ENCODE results near the gene LRSAM1.

Gene LRSAM1

GRCh38 chr9:127525401-127526188 is 74.3 kb downstream of the LRSAM1 start:
- Histone ChIP-seq H4K20me1 (ENCODE audit: insufficient read depth, low read length) (no peaks in the 10 kb centered on the region), H2AFZ (ENCODE audit: low read depth, low read length) (no peak overlapping the region), H3K27ac (ENCODE audit: low read length) (no peak overlapping the region), H3K9me3 (ENCODE audit: insufficient read depth, low read length, severe bottlenecking) (peaks cover 13% of the 10 kb centered on the region), H3K4me3 (ENCODE audit: low read depth in 1 of 2, low read length in 2 of 2) (no peak overlapping the region), H3K4me2 (ENCODE audit: insufficient read depth, low read length) (no peak overlapping the region), H3K36me3 (ENCODE audit: insufficient read depth, low read length) (no peaks in the 10 kb centered on the region), H3K27me3 (ENCODE audit: insufficient read depth, low read length, poor library complexity) (no peaks in the 10 kb centered on the region), H3K9ac (ENCODE audit: low read depth, low read length) (no peak overlapping the region), H3K4me1 (ENCODE audit: insufficient read depth, low read length) (no peaks in the 10 kb centered on the region), H3K79me2 (ENCODE audit: insufficient read depth, low read length) (no peaks in the 10 kb centered on the region)
- DNase-seq (peak; percentile 33), ATAC-seq (ENCODE audit: insufficient read depth, low read depth) (no peak)
- TF ChIP-seq CTCF (IDR thresholded peaks at IDR 0.05; ENCODE audit: borderline replicate concordance, extremely low read depth, low read length, poor library complexity, severe bottlenecking) (peak; percentile 73), EZH2 (IDR thresholded peaks at IDR 0.05; ENCODE audit: borderline replicate concordance, low read depth, low read length, severe bottlenecking) (no peak)

GRCh38 chr9:127526655-127527559 is 75.6 kb downstream of the LRSAM1 start:
- no peak overlapping the region for H3K4me2 ChIP-seq (ENCODE audit: insufficient read depth, low read length)
- no peaks in the 10 kb centered on the region for H3K27me3 ChIP-seq (ENCODE audit: insufficient read depth, low read length, poor library complexity)
- no peaks in the 10 kb centered on the region for H3K4me1 ChIP-seq (ENCODE audit: insufficient read depth, low read length)
- no peaks in the 10 kb centered on the region for H4K20me1 ChIP-seq (ENCODE audit: insufficient read depth, low read length)
- no peak overlapping the region for H2AFZ ChIP-seq (ENCODE audit: low read depth, low read length)
- ATAC-seq (ENCODE audit: insufficient read depth, low read depth), result no peak
- no peaks in the 10 kb centered on the region for H3K79me2 ChIP-seq (ENCODE audit: insufficient read depth, low read length)
- TF ChIP-seq CTCF (IDR thresholded peaks at IDR 0.05; ENCODE audit: borderline replicate concordance, extremely low read depth, low read length, poor library complexity, severe bottlenecking) (no peak), EZH2 (IDR thresholded peaks at IDR 0.05; ENCODE audit: borderline replicate concordance, low read depth, low read length, severe bottlenecking) (no peak)
- no peak for DNase-seq
- no peak overlapping the region for H3K9ac ChIP-seq (ENCODE audit: low read depth, low read length)
- no peak overlapping the region for H3K27ac ChIP-seq (ENCODE audit: low read length)
- no peak overlapping the region for H3K4me3 ChIP-seq (ENCODE audit: low read depth in 1 of 2, low read length in 2 of 2)
- H3K9me3 ChIP-seq (ENCODE audit: insufficient read depth, low read length, severe bottlenecking), result peaks cover 13% of the 10 kb centered on the region
- H3K36me3 ChIP-seq (ENCODE audit: insufficient read depth, low read length), result no peaks in the 10 kb centered on the region

DNA sequence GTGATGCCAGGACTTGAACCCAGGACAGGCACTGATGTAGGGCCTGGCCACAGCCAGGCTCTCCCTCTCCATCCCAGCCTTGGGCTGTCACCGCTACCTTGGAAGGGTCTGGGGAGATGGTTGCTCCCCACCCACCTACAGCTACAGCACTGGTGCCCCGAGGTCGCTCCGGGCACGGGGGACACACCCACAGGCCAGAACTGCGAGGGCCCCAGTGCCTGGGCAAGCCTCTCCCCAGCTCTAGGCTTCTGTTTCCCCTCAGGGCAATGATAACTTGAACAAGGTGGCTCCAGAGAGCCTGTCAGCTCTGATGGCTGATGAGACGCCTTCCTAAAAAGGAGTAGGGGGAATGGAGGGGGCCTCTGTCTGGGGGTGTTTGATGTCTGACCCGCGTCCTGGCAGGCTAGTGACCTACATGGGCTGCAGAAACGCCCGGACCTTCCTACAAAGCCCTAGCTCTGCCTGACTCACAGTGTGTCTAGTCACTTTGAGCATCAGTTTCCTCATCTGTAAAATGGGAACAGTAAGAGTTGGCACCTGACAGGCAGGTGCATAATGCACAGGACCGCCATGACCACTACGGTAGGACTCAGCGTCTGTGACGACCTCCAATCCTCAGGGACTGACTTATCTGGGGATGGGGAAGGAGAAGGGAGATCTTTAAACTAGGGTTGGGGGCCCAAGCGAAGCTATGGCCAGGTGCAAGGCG is 76.4 kb downstream of the LRSAM1 start:
- Histone ChIP-seq H3K9me3 (ENCODE audit: insufficient read depth, low read length, severe bottlenecking) (peaks cover 12% of the 10 kb centered on the region), H3K4me3 (ENCODE audit: low read depth in 1 of 2, low read length in 2 of 2) (no peak overlapping the region), H3K36me3 (ENCODE audit: insufficient read depth, low read length) (no peaks in the 10 kb centered on the region), H3K9ac (ENCODE audit: low read depth, low read length) (no peak overlapping the region), H3K79me2 (ENCODE audit: insufficient read depth, low read length) (no peaks in the 10 kb centered on the region), H3K27me3 (ENCODE audit: insufficient read depth, low read length, poor library complexity) (no peaks in the 10 kb centered on the region), H3K4me1 (ENCODE audit: insufficient read depth, low read length) (no peaks in the 10 kb centered on the region), H4K20me1 (ENCODE audit: insufficient read depth, low read length) (no peaks in the 10 kb centered on the region), H2AFZ (ENCODE audit: low read depth, low read length) (no peak overlapping the region), H3K27ac (ENCODE audit: low read length) (no peak overlapping the region), H3K4me2 (ENCODE audit: insufficient read depth, low read length) (no peak overlapping the region)
- TF ChIP-seq CTCF (IDR thresholded peaks at IDR 0.05; ENCODE audit: borderline replicate concordance, extremely low read depth, low read length, poor library complexity, severe bottlenecking) (no peak), EZH2 (IDR thresholded peaks at IDR 0.05; ENCODE audit: borderline replicate concordance, low read depth, low read length, severe bottlenecking) (no peak)
- DNase-seq (no peak), ATAC-seq (ENCODE audit: insufficient read depth, low read depth) (no peak)

Measured in DND-41 (cell line).